GM19395 (cell line): Measurements from ENCODE around the gene SYNE1.
"Not testable (repeated sequence)": the region's sequence is repeated elsewhere in the genome, so short reads cannot be mapped to it uniquely, and the experiment has no call there.

Experiments
- ATAC-seq: cut with Tn5 transposase; IDR thresholded peaks from one replicate; pipeline ENCODE4 v1.9.1; 2021; ENCODE audit warnings: mild to moderate bottlenecking, moderate library complexity; ENCODE audit not compliant: unreplicated experiment

Gene SYNE1

DNA sequence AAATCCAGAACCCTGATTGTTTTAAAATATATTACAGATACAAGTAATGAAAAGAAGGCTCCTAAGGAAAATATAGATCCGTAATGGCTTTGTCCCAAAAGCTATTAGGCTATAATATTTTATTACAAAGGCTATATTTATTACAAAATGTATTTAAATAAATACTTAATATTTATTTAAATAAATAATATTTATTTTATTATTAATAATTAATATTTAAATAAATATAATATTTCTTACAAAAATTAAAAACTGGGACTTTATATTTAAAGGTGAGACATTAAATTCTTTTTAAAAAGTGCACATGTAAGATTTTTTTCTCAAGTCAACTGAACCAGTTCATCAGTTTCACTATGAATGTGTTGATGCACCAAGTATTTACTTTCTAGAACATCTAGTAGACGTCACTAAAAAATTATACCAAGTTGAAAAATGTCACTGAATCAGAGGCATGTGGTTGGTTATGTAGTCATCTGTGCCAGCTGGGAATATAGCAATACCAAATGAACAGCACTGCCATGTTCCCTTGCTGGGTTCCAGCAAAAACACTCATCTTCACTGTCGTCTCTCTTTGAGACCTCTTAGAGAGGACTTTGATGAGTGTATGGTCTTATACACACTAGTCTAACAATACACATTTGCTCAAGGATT is 550.8 kb downstream of the SYNE1 start:
- ATAC-seq: no peak

DNA sequence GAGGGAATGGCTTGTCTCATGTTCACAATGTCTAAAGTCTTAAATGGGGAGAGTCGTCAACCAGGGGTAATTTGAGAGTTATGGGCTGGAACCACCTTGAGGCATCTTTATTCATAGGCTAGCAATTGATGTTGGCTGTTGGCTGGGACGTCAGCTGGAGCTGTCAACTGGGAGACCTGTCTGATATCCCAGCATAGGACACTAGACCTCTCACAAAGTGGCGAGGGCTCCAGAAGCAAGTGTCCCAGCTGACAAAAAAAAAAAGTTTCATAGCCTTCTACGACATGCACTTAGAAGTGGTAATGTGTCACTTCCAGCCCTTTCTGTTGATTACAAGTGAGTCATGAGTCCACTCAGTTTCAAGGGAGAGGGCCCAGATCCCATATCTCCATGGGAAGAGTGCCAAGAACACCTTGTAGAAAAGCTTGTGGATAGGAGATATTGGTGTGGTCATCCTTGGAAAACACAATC is 551.7 kb downstream of the SYNE1 start:
- ATAC-seq: no peak

DNA sequence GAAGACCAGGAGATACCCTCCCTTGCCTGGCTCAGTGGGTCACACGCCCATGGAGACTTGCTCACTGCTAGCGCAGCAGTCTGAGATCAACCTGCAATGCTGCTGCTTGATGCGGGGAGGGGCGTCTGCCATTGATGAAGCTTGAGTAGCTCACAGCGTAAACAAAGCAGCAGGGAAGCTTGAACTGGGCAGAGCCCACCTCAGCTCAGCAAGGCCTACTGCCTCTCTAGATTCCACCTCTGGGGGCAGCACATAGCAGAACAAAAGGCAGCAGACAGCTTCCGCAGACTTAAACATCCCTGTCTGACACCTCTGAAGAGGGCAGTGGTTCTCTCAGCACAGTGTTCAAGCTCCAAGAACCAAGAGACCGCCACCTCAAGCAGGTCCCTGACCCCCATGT is 558.4 kb downstream of the SYNE1 start:
- no peak for ATAC-seq

DNA sequence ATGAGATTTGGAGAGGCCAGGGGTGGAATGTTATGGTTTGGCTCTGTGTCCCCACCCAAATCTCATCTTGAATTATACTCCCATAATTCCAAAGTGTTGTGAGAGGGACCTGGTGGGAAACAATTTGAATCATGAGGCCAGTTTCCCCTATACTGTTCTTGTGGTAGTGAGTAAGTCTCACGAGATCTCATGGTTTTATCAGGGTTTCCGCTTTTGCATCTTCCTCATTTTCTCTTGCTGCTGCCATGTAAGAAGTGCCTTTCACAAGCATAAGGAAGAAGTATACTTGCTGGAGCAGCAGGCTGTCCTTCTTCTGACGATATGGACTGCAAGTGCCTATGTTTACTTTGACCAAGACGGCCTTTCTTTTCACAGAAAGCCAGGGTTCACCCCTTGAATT is 559.2 kb downstream of the SYNE1 start:
- ATAC-seq: no peak

DNA sequence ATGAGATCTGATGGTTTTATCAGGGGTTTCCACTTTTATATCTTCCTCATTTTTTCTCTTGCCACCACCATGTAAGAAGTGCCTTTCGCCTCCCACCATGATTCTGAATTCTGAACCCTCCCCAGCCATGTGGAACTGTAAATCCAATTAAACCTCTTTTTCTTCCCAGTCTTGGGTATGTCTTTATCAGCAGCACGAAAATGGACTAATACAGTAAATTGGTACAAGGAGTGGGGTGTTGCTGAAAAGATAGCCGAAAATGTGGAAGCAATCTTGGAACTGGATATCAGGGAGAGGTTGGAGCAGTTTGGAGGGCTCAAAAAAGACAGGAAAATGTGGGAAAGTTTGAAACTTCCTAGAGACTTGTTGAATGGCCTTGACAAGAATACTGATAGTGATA is 560.9 kb downstream of the SYNE1 start:
- not testable (repeated sequence) for ATAC-seq

DNA sequence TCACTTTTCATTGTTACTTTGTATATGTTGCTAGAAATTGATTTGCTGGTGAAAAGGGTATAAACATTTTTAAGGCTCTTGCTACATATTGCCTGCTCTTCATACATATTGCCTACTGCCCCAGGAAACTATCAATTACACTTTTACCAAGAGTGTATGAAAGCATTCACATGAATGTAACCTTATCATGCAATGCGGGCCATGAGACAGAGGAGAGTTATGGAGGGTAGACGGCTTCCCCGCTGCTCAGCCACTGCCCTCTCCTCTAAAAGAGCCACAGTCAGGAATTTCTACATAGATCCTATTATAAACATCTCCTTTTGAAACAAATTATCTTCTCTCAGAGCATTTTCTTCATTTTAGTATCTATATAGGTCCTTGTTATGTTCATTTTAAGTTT is 565.3 kb downstream of the SYNE1 start:
- ATAC-seq: no peak
